Kidney (tissue), 14 donors: ENCODE results near the gene SLC35F1. TPM values are rescaled to one million over a fixed set of nuclear protein-coding genes. Genes with fewer than 3 reads are reported as not detected.

Experiments used
- DNase-seq, 5 donors: peaks; one replicate each; pipeline ENCODE4 v3.0.0-alpha.2; 2013 to 2020
- FAIRE-seq: peaks from 2 replicates; lab custom pipeline; 2012; peaks lifted over from hg19 to GRCh38; lab: Jason Lieb, UNC
- H3K27ac ChIP-seq, 2 donors: one replicate each; pipeline ENCODE4 v1.7.0; 2013; ENCODE audit warnings: low read depth in 2 of 2, low read length in 2 of 2, inconsistent platforms in 1 of 2
- H3K27me3 ChIP-seq: one replicate; pipeline ENCODE4 v1.7.1; 2013; ENCODE audit warnings: low read length, inconsistent platforms; ENCODE audit not compliant: control insufficient read depth, insufficient read depth
- H3K36me3 ChIP-seq, 3 donors: one replicate each; pipeline versions ENCODE4 v1.7.0 to v1.7.1; 2013; ENCODE audit warnings: low read length in 3 of 3, control low read depth in 1 of 3, inconsistent platforms in 1 of 3; ENCODE audit not compliant: insufficient read depth in 3 of 3, control insufficient read depth in 2 of 3
- H3K4me1 ChIP-seq, 3 donors: one replicate each; pipeline versions ENCODE4 v1.7.0 to v1.7.1; 2013; ENCODE audit warnings: low read length in 3 of 3, inconsistent platforms in 1 of 3, low read depth in 1 of 3; ENCODE audit not compliant: control insufficient read depth in 2 of 3, insufficient read depth in 2 of 3
- H3K4me3 ChIP-seq, 3 donors: one replicate each; pipeline versions ENCODE4 v1.7.0 to v1.8.1; 2013; ENCODE audit warnings: low read length in 3 of 3, control low read depth in 1 of 3, inconsistent platforms in 1 of 3
- H3K9ac ChIP-seq, 3 donors: one replicate each; pipeline versions ENCODE4 v1.7.0 to v1.7.1; 2013; ENCODE audit warnings: low read length in 3 of 3, control low read depth in 1 of 3, inconsistent platforms in 1 of 3
- H3K9me3 ChIP-seq, 3 donors: one replicate each; pipeline versions ENCODE4 v1.7.0 to v1.7.1; 2013; ENCODE audit warnings: low read length in 3 of 3, control low read depth in 1 of 3, inconsistent platforms in 1 of 3; ENCODE audit not compliant: control insufficient read depth in 2 of 3, insufficient read depth in 1 of 3
- CTCF ChIP-seq: IDR thresholded peaks from 3 replicates; pipeline ENCODE4 v1.5.1; 2012; ENCODE audit warnings: mild to moderate bottlenecking, moderate library complexity, borderline replicate concordance; ENCODE audit not compliant: insufficient read depth; ENCODE audit errors: extremely low read depth
- intact Hi-C: fragments of 100-400 bp; cut with DNase I; formaldehyde crosslinking; loops from one replicate; pipeline ENCODE4 v1.11.1; 2022
- polyA plus RNA-seq: library from polyadenylated mRNA; stranded (reverse); fragments of 350-450 nt; fragmentation: Illumina TruSeq; extraction: RNeasy Lipid Tissue Mini Kit (QIAGEN cat#74804); gene quantifications from one replicate; pipeline ENCODE4 v1.2.3, GENCODE V29; 2014; ENCODE audit warnings: low read depth, low replicate concordance; ENCODE audit not compliant: insufficient read depth
- total RNA-seq: library from RNA; stranded (reverse); fragmentation: NEBNext Ultra II Directional; extraction: Animal tissue kit (Norgen Biotek cat#: 25700); gene quantifications from one replicate; pipeline ENCODE4 v1.2.1, GENCODE V29; 2021
- donor health status: control.
- donor health status: control.
- donor health status: control.
- donor health status: control.
- donor health status: control.
- donor health status: DM: yes; HTN: yes; CAD: no.
- donor health status: Normal renal cell carcinoma (clear cell type).

Gene SLC35F1
- total and polyA plus RNA-seq, 2 donors from 2014 or later, result 0.28 to 0.63 TPM

- peaks cover 0 to 10% (median 0%) of the 10 kb centered on the region in 3 donors for H3K9me3 ChIP-seq
- H3K27me3 ChIP-seq, result no peaks in the 10 kb centered on the region
- TF ChIP-seq CTCF, result no peak
- FAIRE-seq (no peak), DNase-seq (no peak)
- no peaks in the 10 kb centered on the region for H3K4me1 ChIP-seq
- no peak overlapping the region for H3K9ac ChIP-seq
- H3K4me3 ChIP-seq, result no peak overlapping the region
- H3K36me3 ChIP-seq, result no peaks in the 10 kb centered on the region
- H3K27ac ChIP-seq, result no peak overlapping the region
- intact Hi-C loops, result no loop called here
These were observed 25.6 kb downstream of the SLC35F1 start for GRCh38 chr6:117932676-117933075.

- intact Hi-C loops, result no loop called here
- H3K4me1 ChIP-seq, result no peaks in the 10 kb centered on the region
- H3K9me3 ChIP-seq, result peaks cover 0 to 7% (median 0%) of the 10 kb centered on the region in 3 donors
- no peak for FAIRE-seq
- H3K4me3 ChIP-seq, result no peak overlapping the region
- no peak overlapping the region for H3K9ac ChIP-seq
- DNase-seq, result no peak
- no peak for TF ChIP-seq CTCF
- H3K27me3 ChIP-seq, result no peaks in the 10 kb centered on the region
- no peak overlapping the region for H3K27ac ChIP-seq
- H3K36me3 ChIP-seq, result no peaks in the 10 kb centered on the region
These were observed 26.4 kb downstream of the SLC35F1 start for GRCh38 chr6:117933471-117933870.

GRCh38 chr6:117938311-117938995 lies 31.4 kb downstream of the SLC35F1 start:
- Histone ChIP-seq H3K9ac (no peak overlapping the region), H3K9me3 (no peaks in the 10 kb centered on the region), H3K4me1 (no peaks in the 10 kb centered on the region), H3K4me3 (no peak overlapping the region), H3K27me3 (no peaks in the 10 kb centered on the region), H3K36me3 (no peaks in the 10 kb centered on the region), H3K27ac (no peak overlapping the region)
- FAIRE-seq (no peak), DNase-seq (peak; percentile 22 to 54 (median 38))
- TF ChIP-seq CTCF, result no peak
- intact Hi-C loops, result no loop called here
